HG03280 (cell line): ENCODE data around the gene SPN.
"Not testable (repeated sequence)": the region's sequence is repeated elsewhere in the genome, so short reads cannot be mapped to it uniquely, and the experiment has no call there.

Experiments
- ATAC-seq: cut with Tn5 transposase; IDR thresholded peaks from one replicate; pipeline ENCODE4 v1.9.1; 2021; ENCODE audit warnings: mild to moderate bottlenecking, moderate library complexity; ENCODE audit not compliant: unreplicated experiment

SPN gene

GRCh38 chr16:29699324-29700219 lies 36.5 kb downstream of the SPN start:
- no peak for ATAC-seq

- no peak for ATAC-seq
These were observed 37.4 kb downstream of the SPN start for GRCh38 chr16:29700253-29700987.

- ATAC-seq: no peak
These were observed 38.1 kb downstream of the SPN start for GRCh38 chr16:29701214-29701555.

GRCh38 chr16:29702269-29702668 lies 39.2 kb downstream of the SPN start:
- no peak for ATAC-seq

GRCh38 chr16:29705030-29705429 lies 42.0 kb downstream of the SPN start:
- ATAC-seq: no peak

GRCh38 chr16:29707160-29707559 lies 44.1 kb downstream of the SPN start:
- ATAC-seq: not testable (repeated sequence)

GRCh38 chr16:29708917-29709600 lies 46.0 kb downstream of the SPN start:
- ATAC-seq: no peak

- not testable (repeated sequence) for ATAC-seq
These were observed 46.6 kb downstream of the SPN start for GRCh38 chr16:29709657-29710056.

- ATAC-seq: no peak
These were observed 47.5 kb downstream of the SPN start for GRCh38 chr16:29710227-29711219.

- no peak for ATAC-seq
These were observed 49.8 kb downstream of the SPN start for GRCh38 chr16:29712809-29713208.

GRCh38 chr16:29714396-29714795 lies 51.3 kb downstream of the SPN start:
- ATAC-seq: no peak

- no peak for ATAC-seq
These were observed 51.9 kb downstream of the SPN start for GRCh38 chr16:29714972-29715371.

GRCh38 chr16:29717113-29717512 lies 54.1 kb downstream of the SPN start:
- ATAC-seq: no peak

GRCh38 chr16:29719063-29719462 lies 56.0 kb downstream of the SPN start:
- no peak for ATAC-seq
